Transverse colon (tissue), 4 donors: ENCODE results near the gene PTCD3. TPM values are rescaled to one million over a fixed set of nuclear protein-coding genes. Genes with fewer than 3 reads are reported as not detected.

Experiments
- DNase-seq: peaks from one replicate; pipeline ENCODE4 v3.0.0-alpha.2; 2019
- H3K27ac ChIP-seq, 4 donors: fragments of 200-600 bp; sonication (generic); 2 replicates each; pipeline ENCODE4 v1.5.1; 2016 to 2018; ENCODE audit warnings: inconsistent platforms in 4 of 4
- H3K27me3 ChIP-seq: fragments of 200-600 bp; sonication (generic); 2 replicates; pipeline ENCODE4 v1.5.1; 2017; ENCODE audit warnings: inconsistent platforms
- H3K36me3 ChIP-seq, 4 donors: fragments of 200-600 bp; sonication (generic); 2 replicates each; pipeline ENCODE4 v1.5.1; 2017 to 2019; ENCODE audit warnings: inconsistent platforms in 4 of 4
- H3K4me1 ChIP-seq, 4 donors: fragments of 200-600 bp; sonication (generic); 2 replicates each; pipeline ENCODE4 v1.5.1; 2017 to 2020; ENCODE audit warnings: inconsistent platforms in 4 of 4
- H3K4me3 ChIP-seq, 4 donors: fragments of 200-600 bp; sonication (generic); 1 replicate in 1 of 4; 2 replicates in 3 of 4; pipeline versions ENCODE4 v1.5.1 to v1.6.1; 2017 to 2019; ENCODE audit warnings: inconsistent platforms in 4 of 4
- H3K9me3 ChIP-seq, 2 donors: fragments of 200-600 bp; sonication (generic); 2 replicates each; pipeline ENCODE4 v1.5.1; 2017 to 2019; ENCODE audit warnings: inconsistent platforms in 2 of 2
- EP300 ChIP-seq: sonication (generic); formaldehyde crosslinking; IDR thresholded peaks from one replicate; pipeline ENCODE4 v1.6.1; 2017; ENCODE audit warnings: antibody characterized with exemption, low read depth
- POLR2A ChIP-seq: fragments of 450-650 bp; IDR thresholded peaks from one replicate; pipeline ENCODE4 v1.6.1; 2016; ENCODE audit warnings: antibody characterized with exemption, mild to moderate bottlenecking, moderate library complexity
- POLR2AphosphoS5 ChIP-seq, 3 donors: sonication (generic); formaldehyde crosslinking; IDR thresholded peaks; one replicate each; pipeline ENCODE4 v1.6.1; 2016; ENCODE audit warnings: antibody characterized with exemption in 3 of 3
- WGBS, 2 donors: methylation state at CpG; one replicate each; pipeline ENCODE4 v1.1.5; 2018; ENCODE audit warnings: low coverage in 1 of 2; 5-methylcytosine and 5-hydroxymethylcytosine counted together
- in situ Hi-C, 4 donors: fragments of 200-750 bp; cut with MboI; loops; one replicate each; pipeline versions ENCODE4 v1.15.0 to v1.15.1; 2017; ENCODE audit warnings: low sequenced_read_pairs in 3 of 4, low pct_ligation_motif_present in 1 of 4, low pct_unique_long_range_greater_than_20kb in 1 of 4
- intact Hi-C: fragments of 100-400 bp; cut with DNase I; formaldehyde crosslinking; loops from one replicate; pipeline ENCODE4 v1.15.1; 2023; ENCODE audit warnings: low total_unique reads
- total RNA-seq, 4 donors: library from RNA; depleted of rRNA; stranded (reverse); fragments of >200 nt; gene quantifications; one replicate each; pipeline ENCODE4 v1.1.0, GENCODE V29; 2016
- TF ChIP-seq, protein P1 (sequence below), 5 experiments: fragments of 200-600 bp in 3 of 5; fragments of 450-650 bp in 2 of 5; sonication (generic) in 3 of 5; IDR thresholded peaks; 1 replicate in 2 of 5; 2 replicates in 3 of 5; pipeline ENCODE4 v1.5.1; 2016 to 2017; ENCODE audit warnings: antibody characterized with exemption in 5 of 5, inconsistent platforms in 3 of 5, mild to moderate bottlenecking in 2 of 5, moderate library complexity in 1 of 5

PTCD3 gene
- total RNA-seq, 4 donors from 2014 or later, result 67.7 to 189 (median 83.0) TPM

DNA sequence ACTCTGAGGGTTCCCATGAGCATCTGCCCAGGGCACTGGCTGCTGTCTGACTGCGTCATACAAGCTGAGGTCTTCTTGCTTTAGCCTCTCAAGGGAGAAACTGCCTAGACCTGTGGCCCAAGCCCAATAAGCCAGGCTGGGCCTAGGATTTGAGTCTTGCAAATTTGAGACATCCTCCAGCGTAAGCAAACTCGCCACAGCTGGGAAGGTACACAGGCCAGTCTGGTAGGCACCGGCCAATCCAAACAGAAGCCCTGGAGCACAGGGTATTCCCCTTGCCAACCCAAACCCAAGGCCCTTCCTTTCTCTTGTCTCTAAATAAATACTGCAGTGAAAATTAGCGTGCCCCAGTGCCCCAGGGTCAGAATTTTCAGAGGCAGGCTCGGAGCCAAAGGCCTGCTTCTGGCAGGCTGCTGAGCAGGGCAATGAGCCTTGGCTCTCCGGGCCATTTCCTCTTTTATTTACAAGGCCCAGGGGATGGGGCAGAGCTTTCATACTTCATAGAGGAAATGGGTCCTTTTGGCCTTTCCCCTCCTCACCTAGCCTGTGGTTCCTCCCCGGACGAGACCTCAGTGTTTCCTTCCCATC is 33.7 kb upstream of the PTCD3 start:
- Histone ChIP-seq H3K4me1 (peaks cover 0 to 9% (median 5%) of the 10 kb centered on the region in 4 donors), H3K4me3 (no peak overlapping the region), H3K36me3 (peaks cover 0 to 31% (median 6%) of the 10 kb centered on the region in 4 donors), H3K9me3 (no peaks in the 10 kb centered on the region), H3K27ac (peak overlapping the region; percentile 44 to 58 (median 52)), H3K27me3 (no peaks in the 10 kb centered on the region)
- intact Hi-C loops (loop anchor here (10.0 kb wide), 1 partner anchor 188 kb away; the partner anchor contains the start of gene ST3GAL5), in situ Hi-C loops (loop anchor here (10.0 kb wide), 3 partner anchors 188 to 248 kb away; partner anchors contain the start of gene ST3GAL5 (in 2 of the 4))
- WGBS, 2 donors, result 50 to 70% methylated on average over 2 to 9 of the region's 9 CpGs
- no peak for TF ChIP-seq POLR2AphosphoS5 (IDR thresholded peaks at IDR 0.05)
- TF ChIP-seq, protein P1, sequence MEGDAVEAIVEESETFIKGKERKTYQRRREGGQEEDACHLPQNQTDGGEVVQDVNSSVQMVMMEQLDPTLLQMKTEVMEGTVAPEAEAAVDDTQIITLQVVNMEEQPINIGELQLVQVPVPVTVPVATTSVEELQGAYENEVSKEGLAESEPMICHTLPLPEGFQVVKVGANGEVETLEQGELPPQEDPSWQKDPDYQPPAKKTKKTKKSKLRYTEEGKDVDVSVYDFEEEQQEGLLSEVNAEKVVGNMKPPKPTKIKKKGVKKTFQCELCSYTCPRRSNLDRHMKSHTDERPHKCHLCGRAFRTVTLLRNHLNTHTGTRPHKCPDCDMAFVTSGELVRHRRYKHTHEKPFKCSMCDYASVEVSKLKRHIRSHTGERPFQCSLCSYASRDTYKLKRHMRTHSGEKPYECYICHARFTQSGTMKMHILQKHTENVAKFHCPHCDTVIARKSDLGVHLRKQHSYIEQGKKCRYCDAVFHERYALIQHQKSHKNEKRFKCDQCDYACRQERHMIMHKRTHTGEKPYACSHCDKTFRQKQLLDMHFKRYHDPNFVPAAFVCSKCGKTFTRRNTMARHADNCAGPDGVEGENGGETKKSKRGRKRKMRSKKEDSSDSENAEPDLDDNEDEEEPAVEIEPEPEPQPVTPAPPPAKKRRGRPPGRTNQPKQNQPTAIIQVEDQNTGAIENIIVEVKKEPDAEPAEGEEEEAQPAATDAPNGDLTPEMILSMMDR (IDR thresholded peaks at IDR 0.05), result no peak
- TF ChIP-seq POLR2A, result no peak
- TF ChIP-seq EP300, result no peak
- DNase-seq, result peak; percentile 30

DNA sequence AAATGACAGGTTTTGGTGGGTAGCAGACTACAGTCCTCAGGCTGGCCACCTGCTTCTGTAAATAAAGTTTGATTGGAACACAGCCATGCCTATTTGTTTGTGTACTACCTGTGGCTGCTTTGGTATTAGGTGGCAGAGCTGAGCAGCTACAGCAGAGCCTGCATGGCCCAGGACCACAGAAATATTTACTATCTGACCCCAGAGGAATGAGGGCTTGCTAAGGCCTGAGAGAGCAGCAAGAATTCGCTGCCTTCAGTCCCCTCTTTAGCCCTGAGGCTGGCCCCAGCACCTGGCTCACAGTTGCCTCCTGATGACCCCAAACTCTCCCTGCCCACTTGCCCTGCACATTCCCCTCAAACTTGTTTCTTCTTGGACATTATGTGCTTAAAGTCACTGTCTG is 32.8 kb upstream of the PTCD3 start:
- DNase-seq, result no peak
- no peak overlapping the region for H3K4me3 ChIP-seq
- H3K27me3 ChIP-seq, result no peaks in the 10 kb centered on the region
- 79% methylated on average over 1 of the region's 1 CpG; no CpG with 5 or more reads in 1 of the 2 donors for WGBS, 2 donors
- in situ Hi-C loops (loop anchor here (10.0 kb wide), 3 partner anchors 188 to 248 kb away; partner anchors contain the start of gene ST3GAL5 (in 2 of the 4)), intact Hi-C loops (loop anchor here (10.0 kb wide), 1 partner anchor 188 kb away; the partner anchor contains the start of gene ST3GAL5)
- peaks cover 0 to 32% (median 6%) of the 10 kb centered on the region in 4 donors for H3K36me3 ChIP-seq
- no peak overlapping the region for H3K27ac ChIP-seq
- peaks cover 0 to 9% (median 5%) of the 10 kb centered on the region in 4 donors for H3K4me1 ChIP-seq
- H3K9me3 ChIP-seq, result no peaks in the 10 kb centered on the region
- no peak for TF ChIP-seq POLR2A
- no peak for TF ChIP-seq EP300
- TF ChIP-seq POLR2AphosphoS5 (IDR thresholded peaks at IDR 0.05), result no peak
- TF ChIP-seq, protein P1 (IDR thresholded peaks at IDR 0.05), result no peak

DNA sequence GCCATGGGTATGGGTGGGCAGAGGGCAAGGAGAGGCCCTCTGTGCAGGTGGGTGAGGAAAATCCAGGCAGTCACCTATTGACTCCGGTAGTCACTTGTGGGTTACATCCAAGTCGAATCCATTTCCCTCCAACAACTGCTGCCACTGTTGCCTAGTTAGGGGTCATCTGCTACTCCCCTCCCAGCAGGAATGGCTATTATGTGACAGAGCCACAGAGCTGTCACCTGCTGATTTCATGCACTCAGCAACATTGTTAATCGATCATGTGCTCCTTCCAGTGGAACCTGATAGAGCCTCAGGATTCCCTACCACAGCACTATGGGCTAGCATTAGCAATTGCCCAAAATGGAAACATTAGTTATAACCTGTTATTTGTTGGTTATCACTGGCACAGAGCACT is 31.8 kb upstream of the PTCD3 start:
- Histone ChIP-seq H3K4me1 (peaks cover 0 to 9% (median 5%) of the 10 kb centered on the region in 4 donors), H3K4me3 (no peak overlapping the region), H3K27me3 (no peaks in the 10 kb centered on the region), H3K27ac (no peak overlapping the region), H3K36me3 (peaks cover 0 to 28% (median 6%) of the 10 kb centered on the region in 4 donors), H3K9me3 (no peaks in the 10 kb centered on the region)
- intact Hi-C loops (loop anchor here (10.0 kb wide), 1 partner anchor 189 kb away; the partner anchor contains the start of gene ST3GAL5), in situ Hi-C loops (loop anchor here (10.0 kb wide), 3 partner anchors 189 to 249 kb away; partner anchors contain the start of gene ST3GAL5 (in 2 of the 4))
- 100% methylated on average over 3 of the region's 3 CpGs; no CpG with 5 or more reads in 1 of the 2 donors for WGBS, 2 donors
- DNase-seq, result no peak
- no peak for TF ChIP-seq POLR2A
- TF ChIP-seq EP300, result no peak
- no peak for TF ChIP-seq POLR2AphosphoS5 (IDR thresholded peaks at IDR 0.05)
- TF ChIP-seq, protein P1 (IDR thresholded peaks at IDR 0.05), result no peak

DNA sequence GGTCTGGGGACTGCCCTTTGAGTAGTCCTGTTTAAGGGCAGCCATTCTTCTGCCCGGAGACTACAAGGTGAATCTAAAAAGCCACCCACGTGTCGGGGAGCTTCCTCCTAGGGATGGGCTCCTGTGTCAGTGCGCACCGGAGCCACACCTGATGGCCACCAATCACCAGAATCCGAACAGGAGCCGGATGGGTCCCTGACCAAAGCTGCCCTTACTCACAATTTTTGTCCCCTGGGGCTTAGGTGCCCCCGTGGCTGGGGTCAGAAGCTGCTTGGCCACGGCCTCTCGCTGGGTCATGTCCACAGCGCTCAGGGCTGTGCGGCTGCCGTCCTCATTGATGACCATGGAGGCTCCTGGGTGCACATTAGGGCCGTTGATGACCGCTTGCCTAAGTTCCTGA is 31.2 kb upstream of the PTCD3 start:
- intact Hi-C loops, result loop anchor here (10.0 kb wide), 1 partner anchor 190 kb away; the partner anchor contains the start of gene ST3GAL5
- H3K36me3 ChIP-seq, result peaks cover 0 to 22% (median 5%) of the 10 kb centered on the region in 4 donors

More for the DNA sequence above, 31.2 kb upstream of the PTCD3 start:
- 92% methylated on average over 14 of the region's 15 CpGs; no CpG with 5 or more reads in 1 of the 2 donors for WGBS, 2 donors
- TF ChIP-seq POLR2AphosphoS5 (IDR thresholded peaks at IDR 0.05) (no peak), POLR2A (no peak), EP300 (no peak)
- TF ChIP-seq, protein P1 (IDR thresholded peaks at IDR 0.05), result no peak
- Histone ChIP-seq H3K4me3 (no peak overlapping the region), H3K4me1 (peaks cover 3 to 13% (median 7%) of the 10 kb centered on the region in 4 donors), H3K27me3 (no peaks in the 10 kb centered on the region), H3K27ac (no peak overlapping the region), H3K9me3 (no peaks in the 10 kb centered on the region)
- in situ Hi-C loops, result loop anchor here (5.0 to 25.0 kb wide), 5 partner anchors 190 to 438 kb away; partner anchors contain the start of gene ST3GAL5 (in 2 of the 4)
- DNase-seq, result no peak
